ENCODE data around the gene DDO. TPM values are rescaled to one million over a fixed set of nuclear protein-coding genes. Genes with fewer than 3 reads are reported as not detected.

The DDO gene
- total RNA-seq, 1 donor from 2014 or later = not detected

DNA sequence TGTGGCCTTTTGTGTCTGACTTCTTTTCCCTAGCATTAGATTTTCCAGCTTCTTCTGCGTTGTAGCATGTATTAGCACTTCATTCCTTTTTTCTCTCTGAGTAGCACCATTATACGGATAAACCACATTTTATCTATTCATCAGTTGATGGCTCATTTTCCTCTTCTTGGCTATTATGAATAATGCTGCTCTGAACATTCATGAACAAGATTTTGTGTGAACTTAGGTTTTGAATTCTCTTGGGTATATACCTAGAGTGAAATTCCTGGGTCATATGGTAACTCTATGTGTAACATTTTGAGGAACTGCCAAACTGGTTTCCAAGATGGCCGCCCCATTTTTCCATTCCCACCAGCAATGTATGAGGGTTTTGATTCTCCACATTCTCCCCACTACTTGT lies 32.4 kb upstream of the DDO start:
- Mint-ChIP-seq H3K36me3 (ENCODE audit: low read depth, unreplicated experiment) (no peaks in the 10 kb centered on the region), H3K4me1 (ENCODE audit: unreplicated experiment) (no peaks in the 10 kb centered on the region), H3K27me3 (ENCODE audit: unreplicated experiment) (no peaks in the 10 kb centered on the region), H3K27ac (ENCODE audit: unreplicated experiment) (no peak overlapping the region), H3K9me3 (ENCODE audit: unreplicated experiment) (no peaks in the 10 kb centered on the region), H3K4me3 (ENCODE audit: unreplicated experiment) (no peak overlapping the region)
- TF ChIP-seq, protein P1, sequence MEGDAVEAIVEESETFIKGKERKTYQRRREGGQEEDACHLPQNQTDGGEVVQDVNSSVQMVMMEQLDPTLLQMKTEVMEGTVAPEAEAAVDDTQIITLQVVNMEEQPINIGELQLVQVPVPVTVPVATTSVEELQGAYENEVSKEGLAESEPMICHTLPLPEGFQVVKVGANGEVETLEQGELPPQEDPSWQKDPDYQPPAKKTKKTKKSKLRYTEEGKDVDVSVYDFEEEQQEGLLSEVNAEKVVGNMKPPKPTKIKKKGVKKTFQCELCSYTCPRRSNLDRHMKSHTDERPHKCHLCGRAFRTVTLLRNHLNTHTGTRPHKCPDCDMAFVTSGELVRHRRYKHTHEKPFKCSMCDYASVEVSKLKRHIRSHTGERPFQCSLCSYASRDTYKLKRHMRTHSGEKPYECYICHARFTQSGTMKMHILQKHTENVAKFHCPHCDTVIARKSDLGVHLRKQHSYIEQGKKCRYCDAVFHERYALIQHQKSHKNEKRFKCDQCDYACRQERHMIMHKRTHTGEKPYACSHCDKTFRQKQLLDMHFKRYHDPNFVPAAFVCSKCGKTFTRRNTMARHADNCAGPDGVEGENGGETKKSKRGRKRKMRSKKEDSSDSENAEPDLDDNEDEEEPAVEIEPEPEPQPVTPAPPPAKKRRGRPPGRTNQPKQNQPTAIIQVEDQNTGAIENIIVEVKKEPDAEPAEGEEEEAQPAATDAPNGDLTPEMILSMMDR (IDR thresholded peaks at IDR 0.05; ENCODE audit: unreplicated experiment) = no peak
- no peak for DNase-seq (ENCODE audit: low spot score)

DNA sequence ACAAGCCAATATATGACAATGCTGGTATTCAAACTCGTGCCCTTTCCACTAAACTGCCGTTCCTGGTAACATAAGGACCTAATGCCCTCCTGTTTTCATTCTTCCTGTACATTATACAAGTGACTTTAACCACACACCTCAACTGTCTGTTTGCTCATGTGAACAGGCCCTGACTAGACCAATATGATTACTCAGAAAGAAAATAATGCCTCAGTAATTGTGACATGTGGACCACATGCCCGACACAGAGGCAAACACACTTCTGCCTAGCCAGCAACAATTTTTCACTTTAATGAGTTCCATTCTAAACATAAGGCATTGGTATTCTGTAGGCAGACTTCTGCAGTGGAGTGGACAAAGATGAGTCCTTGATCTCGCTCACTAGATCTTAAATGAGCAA lies 31.0 kb upstream of the DDO start:
- no peak overlapping the region for H3K27ac Mint-ChIP-seq (ENCODE audit: unreplicated experiment)
- no peaks in the 10 kb centered on the region for H3K36me3 Mint-ChIP-seq (ENCODE audit: low read depth, unreplicated experiment)
- no peaks in the 10 kb centered on the region for H3K9me3 Mint-ChIP-seq (ENCODE audit: unreplicated experiment)
- no peak for DNase-seq (ENCODE audit: low spot score)
- TF ChIP-seq, protein P1 (IDR thresholded peaks at IDR 0.05; ENCODE audit: unreplicated experiment) = no peak
- no peak overlapping the region for H3K4me3 Mint-ChIP-seq (ENCODE audit: unreplicated experiment)
- H3K4me1 Mint-ChIP-seq (ENCODE audit: unreplicated experiment) = no peaks in the 10 kb centered on the region
- no peaks in the 10 kb centered on the region for H3K27me3 Mint-ChIP-seq (ENCODE audit: unreplicated experiment)

DNA sequence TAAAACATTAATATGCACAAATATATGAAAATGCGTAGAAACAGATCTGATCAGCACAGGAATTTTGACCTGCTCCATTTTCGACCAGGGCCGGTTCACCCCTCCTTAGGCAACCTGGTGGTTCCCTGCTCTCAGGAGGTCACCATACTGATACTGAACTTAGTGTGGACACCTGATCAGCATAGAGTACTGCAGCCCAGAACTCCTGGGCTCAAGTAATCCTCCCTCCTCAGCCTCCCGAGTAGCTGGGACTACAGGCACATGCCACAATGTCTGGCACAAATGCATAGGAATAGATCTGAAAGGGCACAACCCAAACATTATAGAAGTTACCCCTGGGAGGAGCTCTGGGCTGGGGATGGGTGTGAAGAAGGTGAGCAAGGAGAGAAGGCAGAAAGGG lies 24.7 kb upstream of the DDO start:
- Mint-ChIP-seq H3K27me3 (ENCODE audit: unreplicated experiment) (no peaks in the 10 kb centered on the region), H3K4me1 (ENCODE audit: unreplicated experiment) (no peaks in the 10 kb centered on the region), H3K4me3 (ENCODE audit: unreplicated experiment) (no peak overlapping the region), H3K27ac (ENCODE audit: unreplicated experiment) (no peak overlapping the region), H3K36me3 (ENCODE audit: low read depth, unreplicated experiment) (no peaks in the 10 kb centered on the region), H3K9me3 (ENCODE audit: unreplicated experiment) (no peaks in the 10 kb centered on the region)
- TF ChIP-seq, protein P1 (IDR thresholded peaks at IDR 0.05; ENCODE audit: unreplicated experiment) = no peak
- DNase-seq (ENCODE audit: low spot score) = no peak

DNA sequence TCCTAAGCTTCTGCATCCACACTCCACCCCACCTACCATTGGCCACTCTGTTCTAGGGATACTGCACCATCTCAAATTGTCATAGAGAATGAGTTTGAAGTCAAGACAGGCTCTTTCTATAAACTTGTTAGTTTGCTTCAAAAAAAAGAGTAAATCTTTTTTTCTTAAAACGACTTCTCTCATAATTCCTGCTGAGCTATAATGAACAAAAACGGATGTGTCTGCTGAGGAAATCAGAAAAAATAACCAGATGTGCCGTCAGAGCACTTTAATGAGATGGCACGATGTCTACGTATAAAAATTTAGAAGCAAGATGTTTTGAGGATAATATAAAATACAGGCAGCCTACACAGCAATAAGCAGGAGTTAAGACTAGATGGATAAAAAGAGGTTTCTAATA lies 24.0 kb upstream of the DDO start:
- TF ChIP-seq, protein P1 (IDR thresholded peaks at IDR 0.05; ENCODE audit: unreplicated experiment) = no peak
- no peak for DNase-seq (ENCODE audit: low spot score)
- no peaks in the 10 kb centered on the region for H3K36me3 Mint-ChIP-seq (ENCODE audit: low read depth, unreplicated experiment)
- H3K4me3 Mint-ChIP-seq (ENCODE audit: unreplicated experiment) = no peak overlapping the region
- no peaks in the 10 kb centered on the region for H3K4me1 Mint-ChIP-seq (ENCODE audit: unreplicated experiment)
- no peaks in the 10 kb centered on the region for H3K27me3 Mint-ChIP-seq (ENCODE audit: unreplicated experiment)
- no peaks in the 10 kb centered on the region for H3K9me3 Mint-ChIP-seq (ENCODE audit: unreplicated experiment)
- no peak overlapping the region for H3K27ac Mint-ChIP-seq (ENCODE audit: unreplicated experiment)

DNA sequence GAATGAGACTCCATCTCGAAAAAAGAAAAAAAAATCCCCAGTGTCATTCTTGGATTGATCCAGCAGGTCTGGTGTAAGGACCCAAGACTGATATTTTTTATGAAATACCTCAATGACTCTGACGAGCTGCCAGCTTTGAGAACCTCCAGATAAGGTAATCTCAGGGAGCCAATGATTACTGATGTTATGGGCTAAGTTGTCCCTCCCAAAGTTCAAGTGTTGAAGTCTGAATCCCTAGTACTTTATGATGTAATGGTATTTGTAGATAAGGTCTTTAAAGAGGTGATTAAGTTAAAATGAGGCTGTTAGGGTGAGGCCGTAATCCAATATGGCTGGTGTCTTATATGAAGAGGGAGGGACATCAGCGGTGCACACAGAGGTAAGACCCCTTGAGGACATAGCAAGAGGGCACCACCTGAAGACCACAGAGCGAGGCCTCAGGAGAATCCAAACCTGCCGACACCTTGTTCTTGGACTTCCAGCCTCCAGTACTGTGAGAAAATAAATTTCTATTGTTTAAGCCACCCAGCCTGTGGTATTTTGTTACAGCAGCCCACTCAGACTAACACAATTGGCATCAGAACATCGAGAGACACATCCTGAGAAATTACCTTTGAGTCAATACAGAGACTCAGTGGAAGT lies 19.7 kb upstream of the DDO start:
- TF ChIP-seq, protein P1 (IDR thresholded peaks at IDR 0.05; ENCODE audit: unreplicated experiment) = no peak
- H3K36me3 Mint-ChIP-seq (ENCODE audit: low read depth, unreplicated experiment) = no peaks in the 10 kb centered on the region
- H3K4me3 Mint-ChIP-seq (ENCODE audit: unreplicated experiment) = no peak overlapping the region
- H3K9me3 Mint-ChIP-seq (ENCODE audit: unreplicated experiment) = no peaks in the 10 kb centered on the region
- H3K4me1 Mint-ChIP-seq (ENCODE audit: unreplicated experiment) = no peaks in the 10 kb centered on the region
- DNase-seq (ENCODE audit: low spot score) = no peak
- H3K27me3 Mint-ChIP-seq (ENCODE audit: unreplicated experiment) = peaks cover 1% of the 10 kb centered on the region
- H3K27ac Mint-ChIP-seq (ENCODE audit: unreplicated experiment) = no peak overlapping the region
